OCI-LY3 (cell line): ENCODE results near the gene GPRC5D.

Experiments used
- H2AFZ ChIP-seq: fragments of 200-600, 300-600 bp; shearing (Covaris generic); 2 replicates; pipeline ENCODE4 v1.6.0; 2014; ENCODE audit warnings: antibody characterized with exemption, low read depth, low read length
- H3K27ac ChIP-seq: fragments of 200-600, 300-600 bp; sonication (generic); 2 replicates; pipeline ENCODE4 v1.5.1; 2014; ENCODE audit warnings: mild to moderate bottlenecking, low read length, moderate library complexity, mixed read lengths
- H3K27me3 ChIP-seq: fragments of 200-600, 300-600 bp; sonication (generic); 2 replicates; pipeline ENCODE4 v1.6.1; 2014; ENCODE audit warnings: low read depth, low read length, mixed read lengths
- H3K36me3 ChIP-seq: fragments of 200-600, 300-600 bp; sonication (generic); replicated peaks from 2 replicates; pipeline ENCODE3; 2014; ENCODE audit warnings: low read depth, low read length, mixed read lengths
- H3K4me1 ChIP-seq: fragments of 300-600, 200-600 bp; sonication (generic); 2 replicates; pipeline ENCODE4 v1.6.1; 2014; ENCODE audit warnings: low read length, mixed read lengths
- H3K4me2 ChIP-seq: fragments of 200-600, 300-600 bp; sonication (generic); 2 replicates; pipeline ENCODE4 v1.6.1; 2014; ENCODE audit warnings: low read length, mixed read lengths
- H3K4me3 ChIP-seq: fragments of 300-600, 200-600 bp; sonication (generic); 2 replicates; pipeline ENCODE4 v1.5.1; 2014; ENCODE audit warnings: antibody characterized with exemption, mild to moderate bottlenecking, low read length, moderate library complexity
- H3K79me2 ChIP-seq: fragments of 300-600, 200-600 bp; shearing (Covaris generic); 2 replicates; pipeline ENCODE4 v1.6.1; 2014; ENCODE audit warnings: mild to moderate bottlenecking, low read length, mixed read lengths
- H3K9ac ChIP-seq: fragments of 300-600, 200-600 bp; shearing (Covaris generic); 2 replicates; pipeline ENCODE4 v1.6.0; 2014; ENCODE audit warnings: mild to moderate bottlenecking, low read length, moderate library complexity
- H3K9me3 ChIP-seq: fragments of 200-600, 300-600 bp; shearing (Covaris generic); 2 replicates; pipeline ENCODE4 v1.6.1; 2014; ENCODE audit warnings: low read length, mixed read lengths; ENCODE audit not compliant: insufficient read depth
- H4K20me1 ChIP-seq: fragments of 200-600, 300-600 bp; sonication (generic); 2 replicates; pipeline ENCODE4 v1.6.1; 2016; ENCODE audit warnings: low read length, mixed read lengths; ENCODE audit not compliant: insufficient read depth
- EZH2phosphoT487 ChIP-seq: fragments of 200-600 bp; shearing (Covaris generic); IDR thresholded peaks from 2 replicates; pipeline ENCODE4 v1.6.1; 2018; ENCODE audit warnings: antibody characterized with exemption, mixed run types, low read depth
- TF ChIP-seq, protein P1 (sequence below): fragments of 200-600, 300-600 bp; sonication (generic); IDR thresholded peaks from 2 replicates; pipeline ENCODE4 v1.5.1; 2014; ENCODE audit warnings: antibody characterized with exemption, low read length, low read depth

Gene GPRC5D

DNA sequence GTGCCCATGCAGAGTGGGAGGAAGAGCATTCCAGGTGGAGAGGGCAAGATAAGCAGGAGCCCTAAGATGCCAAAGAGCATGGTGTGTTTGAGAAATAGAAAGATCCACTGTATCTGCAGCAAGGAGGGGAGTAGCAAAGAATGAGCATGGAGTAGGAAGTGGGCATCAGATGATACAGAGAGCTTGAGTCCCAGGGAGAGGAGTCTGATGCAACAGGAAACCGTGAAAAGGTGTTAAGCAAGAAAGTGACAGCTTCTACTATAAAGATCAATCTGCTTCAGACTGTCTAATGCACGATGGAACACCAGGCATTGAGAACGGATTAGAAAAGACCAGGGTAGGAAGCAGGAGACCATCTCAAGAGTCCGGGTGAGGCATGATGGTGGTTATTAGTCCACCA lies 12.3 kb upstream of the GPRC5D start:
- no peak for TF ChIP-seq EZH2phosphoT487
- TF ChIP-seq, protein P1, sequence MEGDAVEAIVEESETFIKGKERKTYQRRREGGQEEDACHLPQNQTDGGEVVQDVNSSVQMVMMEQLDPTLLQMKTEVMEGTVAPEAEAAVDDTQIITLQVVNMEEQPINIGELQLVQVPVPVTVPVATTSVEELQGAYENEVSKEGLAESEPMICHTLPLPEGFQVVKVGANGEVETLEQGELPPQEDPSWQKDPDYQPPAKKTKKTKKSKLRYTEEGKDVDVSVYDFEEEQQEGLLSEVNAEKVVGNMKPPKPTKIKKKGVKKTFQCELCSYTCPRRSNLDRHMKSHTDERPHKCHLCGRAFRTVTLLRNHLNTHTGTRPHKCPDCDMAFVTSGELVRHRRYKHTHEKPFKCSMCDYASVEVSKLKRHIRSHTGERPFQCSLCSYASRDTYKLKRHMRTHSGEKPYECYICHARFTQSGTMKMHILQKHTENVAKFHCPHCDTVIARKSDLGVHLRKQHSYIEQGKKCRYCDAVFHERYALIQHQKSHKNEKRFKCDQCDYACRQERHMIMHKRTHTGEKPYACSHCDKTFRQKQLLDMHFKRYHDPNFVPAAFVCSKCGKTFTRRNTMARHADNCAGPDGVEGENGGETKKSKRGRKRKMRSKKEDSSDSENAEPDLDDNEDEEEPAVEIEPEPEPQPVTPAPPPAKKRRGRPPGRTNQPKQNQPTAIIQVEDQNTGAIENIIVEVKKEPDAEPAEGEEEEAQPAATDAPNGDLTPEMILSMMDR, result no peak
- H3K9me3 ChIP-seq, result no peaks in the 10 kb centered on the region
- H2AFZ ChIP-seq, result no peak overlapping the region
- no peak overlapping the region for H3K9ac ChIP-seq
- H3K27ac ChIP-seq, result no peak overlapping the region
- H3K4me3 ChIP-seq, result no peak overlapping the region
- H3K36me3 ChIP-seq, result no peaks in the 10 kb centered on the region
- no peaks in the 10 kb centered on the region for H3K79me2 ChIP-seq
- H3K27me3 ChIP-seq, result peaks cover 54% of the 10 kb centered on the region
- no peaks in the 10 kb centered on the region for H4K20me1 ChIP-seq
- no peak overlapping the region for H3K4me2 ChIP-seq
- no peaks in the 10 kb centered on the region for H3K4me1 ChIP-seq

DNA sequence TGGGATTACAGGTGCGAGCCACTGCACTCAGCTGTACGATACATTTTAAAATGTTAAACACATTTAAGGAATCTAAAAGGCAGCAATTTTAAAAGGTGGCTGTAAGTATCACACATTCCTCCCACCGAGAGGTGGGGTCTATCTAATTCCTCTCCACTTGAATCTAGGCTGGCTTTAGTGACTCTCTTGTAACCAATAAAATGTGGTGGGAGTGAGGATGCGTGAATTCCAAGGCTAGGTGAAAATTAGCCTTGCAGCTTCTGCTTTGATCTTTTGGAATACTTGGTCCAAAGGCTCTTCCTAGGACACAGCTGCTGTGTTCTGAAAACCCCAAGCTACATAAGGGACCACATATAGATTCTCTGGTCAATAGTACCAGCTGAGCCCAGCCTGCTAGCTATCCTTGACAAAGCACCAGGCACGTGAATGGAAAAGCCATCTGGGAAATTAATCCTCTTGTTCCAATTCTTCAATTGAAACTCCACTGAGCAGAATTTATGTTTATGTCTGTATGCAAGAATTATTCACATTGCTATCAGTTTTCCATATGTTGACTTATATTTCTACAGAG lies 8.8 kb upstream of the GPRC5D start:
- H2AFZ ChIP-seq, result no peak overlapping the region
- no peaks in the 10 kb centered on the region for H3K79me2 ChIP-seq
- H4K20me1 ChIP-seq, result no peaks in the 10 kb centered on the region
- no peak overlapping the region for H3K27ac ChIP-seq
- no peaks in the 10 kb centered on the region for H3K36me3 ChIP-seq
- no peak overlapping the region for H3K4me3 ChIP-seq
- no peak overlapping the region for H3K9ac ChIP-seq
- no peaks in the 10 kb centered on the region for H3K4me1 ChIP-seq
- H3K27me3 ChIP-seq, result peaks cover 25% of the 10 kb centered on the region
- TF ChIP-seq, protein P1, result no peak
- no peak for TF ChIP-seq EZH2phosphoT487
- no peak overlapping the region for H3K4me2 ChIP-seq
- no peaks in the 10 kb centered on the region for H3K9me3 ChIP-seq

DNA sequence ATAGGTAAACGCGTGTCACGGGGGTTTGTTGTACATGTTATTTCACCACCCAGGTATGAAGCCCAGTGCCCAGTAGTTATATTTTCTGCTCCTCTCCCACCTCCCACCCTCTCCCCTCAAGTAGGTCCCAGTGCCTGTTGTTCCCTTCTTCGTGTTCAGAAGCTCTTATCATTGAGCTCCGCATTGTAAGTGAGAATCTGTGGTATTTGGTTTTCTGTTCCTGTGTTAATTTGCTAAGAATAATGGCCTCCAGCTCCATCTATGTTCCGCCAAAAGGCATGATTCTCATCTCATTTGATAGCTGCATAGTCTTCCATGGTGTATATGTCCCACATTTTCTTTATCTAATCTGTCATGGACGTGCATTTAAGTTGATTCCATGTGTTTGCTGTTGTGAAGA lies 6.9 kb upstream of the GPRC5D start:
- Histone ChIP-seq H3K4me3 (no peak overlapping the region), H3K79me2 (no peaks in the 10 kb centered on the region), H3K36me3 (no peaks in the 10 kb centered on the region), H3K9ac (no peak overlapping the region), H3K9me3 (no peaks in the 10 kb centered on the region), H3K4me1 (no peaks in the 10 kb centered on the region), H3K27ac (no peak overlapping the region), H2AFZ (no peak overlapping the region), H3K27me3 (peaks cover 18% of the 10 kb centered on the region), H4K20me1 (no peaks in the 10 kb centered on the region), H3K4me2 (no peak overlapping the region)
- TF ChIP-seq, protein P1, result no peak
- TF ChIP-seq EZH2phosphoT487, result no peak

DNA sequence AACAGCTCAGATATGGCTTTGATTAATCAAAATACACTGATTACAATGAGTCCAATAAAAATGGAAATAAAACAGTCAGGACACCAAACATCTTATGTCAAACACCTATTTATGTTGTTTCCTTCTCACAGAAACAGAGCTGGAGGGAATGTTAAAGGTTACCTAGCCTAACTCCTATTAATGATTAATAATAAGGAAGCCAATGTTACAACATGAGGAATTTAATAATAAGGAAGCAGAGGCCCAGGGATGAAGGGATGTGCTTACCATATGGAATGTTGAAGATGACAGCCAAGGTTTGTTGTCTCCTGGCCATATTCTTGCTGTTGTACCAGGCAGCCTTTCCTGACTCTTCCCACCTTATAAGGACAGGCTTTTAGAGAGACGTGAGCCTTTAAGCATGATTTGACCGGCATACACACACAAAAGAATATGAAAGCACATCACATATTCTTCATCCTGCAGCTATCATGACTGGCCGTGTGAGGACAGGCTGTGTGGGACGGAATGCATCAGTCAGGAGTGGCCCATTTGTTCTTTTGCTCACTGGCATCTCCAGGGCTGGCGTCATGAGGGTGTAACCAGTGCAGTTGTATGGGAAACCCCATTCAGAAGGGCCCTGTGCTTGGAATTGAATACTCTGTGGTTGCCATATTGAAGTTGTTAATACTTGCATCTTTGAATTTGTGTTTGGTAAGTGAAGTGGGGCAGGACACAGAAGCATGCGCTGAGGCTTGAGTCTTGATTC lies 3.1 kb upstream of the GPRC5D start:
- no peak overlapping the region for H3K4me2 ChIP-seq
- H3K27ac ChIP-seq, result no peak overlapping the region
- no peak overlapping the region for H2AFZ ChIP-seq
- no peaks in the 10 kb centered on the region for H3K9me3 ChIP-seq
- peaks cover 6% of the 10 kb centered on the region; the same call in 1 of the 2 replicates for H3K27me3 ChIP-seq
- H3K4me3 ChIP-seq, result no peak overlapping the region
- no peaks in the 10 kb centered on the region for H4K20me1 ChIP-seq
- H3K79me2 ChIP-seq, result no peaks in the 10 kb centered on the region
- H3K36me3 ChIP-seq, result no peaks in the 10 kb centered on the region
- no peak for TF ChIP-seq EZH2phosphoT487
- TF ChIP-seq, protein P1, result no peak
- H3K4me1 ChIP-seq, result no peaks in the 10 kb centered on the region
- no peak overlapping the region for H3K9ac ChIP-seq
